Prostate gland (tissue), 2 donors: ENCODE data around the gene NTN1.

Source experiments
- POLR2AphosphoS5 ChIP-seq: sonication (generic); formaldehyde crosslinking; IDR thresholded peaks from one replicate; pipeline ENCODE4 v1.6.1; 2017; ENCODE audit warnings: antibody characterized with exemption
- TF ChIP-seq, protein P1 (sequence below), 4 experiments: fragments of 200-600 bp in 2 of 4; fragments of 450-650 bp in 2 of 4; sonication (generic) in 2 of 4; IDR thresholded peaks; 1 replicate in 3 of 4; 2 replicates in 1 of 4; pipeline ENCODE4 v1.5.1; 2016 to 2019; ENCODE audit warnings: antibody characterized with exemption in 4 of 4, mild to moderate bottlenecking in 2 of 4, moderate library complexity in 2 of 4

DNA sequence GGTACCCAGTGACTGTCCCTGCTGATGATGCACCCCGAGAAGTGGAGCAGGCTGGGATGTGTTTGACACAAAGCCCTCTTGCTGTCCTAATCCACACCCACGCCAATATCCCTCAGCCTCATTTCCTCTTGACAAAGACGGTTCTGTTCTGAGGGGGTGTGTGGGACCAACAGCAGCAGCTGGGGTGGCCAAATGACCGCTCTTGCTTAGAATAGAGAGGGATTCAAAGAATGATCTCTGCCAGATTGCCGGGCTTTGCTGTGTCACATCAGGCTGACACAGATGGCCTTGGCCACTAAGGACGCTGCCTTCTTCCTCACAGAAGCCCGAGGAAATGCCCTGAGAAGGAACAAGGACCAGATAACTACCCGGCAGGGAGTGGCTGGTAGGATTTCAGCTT lies 250.7 kb downstream of the NTN1 start:
- TF ChIP-seq, protein P1, sequence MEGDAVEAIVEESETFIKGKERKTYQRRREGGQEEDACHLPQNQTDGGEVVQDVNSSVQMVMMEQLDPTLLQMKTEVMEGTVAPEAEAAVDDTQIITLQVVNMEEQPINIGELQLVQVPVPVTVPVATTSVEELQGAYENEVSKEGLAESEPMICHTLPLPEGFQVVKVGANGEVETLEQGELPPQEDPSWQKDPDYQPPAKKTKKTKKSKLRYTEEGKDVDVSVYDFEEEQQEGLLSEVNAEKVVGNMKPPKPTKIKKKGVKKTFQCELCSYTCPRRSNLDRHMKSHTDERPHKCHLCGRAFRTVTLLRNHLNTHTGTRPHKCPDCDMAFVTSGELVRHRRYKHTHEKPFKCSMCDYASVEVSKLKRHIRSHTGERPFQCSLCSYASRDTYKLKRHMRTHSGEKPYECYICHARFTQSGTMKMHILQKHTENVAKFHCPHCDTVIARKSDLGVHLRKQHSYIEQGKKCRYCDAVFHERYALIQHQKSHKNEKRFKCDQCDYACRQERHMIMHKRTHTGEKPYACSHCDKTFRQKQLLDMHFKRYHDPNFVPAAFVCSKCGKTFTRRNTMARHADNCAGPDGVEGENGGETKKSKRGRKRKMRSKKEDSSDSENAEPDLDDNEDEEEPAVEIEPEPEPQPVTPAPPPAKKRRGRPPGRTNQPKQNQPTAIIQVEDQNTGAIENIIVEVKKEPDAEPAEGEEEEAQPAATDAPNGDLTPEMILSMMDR (IDR thresholded peaks at IDR 0.05), result no peak
- no peak for TF ChIP-seq POLR2AphosphoS5
